Neural crest cell (in vitro differentiated cells): ENCODE data around the gene ZFP36L1. TPM values are rescaled to one million over a fixed set of nuclear protein-coding genes. Genes with fewer than 3 reads are reported as not detected.

Experiments used
- DNase-seq: peaks from one replicate; pipeline ENCODE4 v3.0.0; 2021; ENCODE audit warnings: low read depth, mixed read lengths, low spot score
- H3K27ac Mint-ChIP-seq: one replicate; pipeline ENCODE4 v1.8.0; 2021; ENCODE audit warnings: mild to moderate bottlenecking, mixed read lengths; ENCODE audit not compliant: unreplicated experiment
- H3K27me3 Mint-ChIP-seq: 2 replicates; pipeline ENCODE4 v1.8.0; 2021; ENCODE audit warnings: low read depth, mild to moderate bottlenecking, mixed read lengths
- H3K36me3 Mint-ChIP-seq: 2 replicates; pipeline ENCODE4 v1.8.0; 2021; ENCODE audit warnings: low read depth, mild to moderate bottlenecking, mixed read lengths
- H3K4me1 Mint-ChIP-seq: 2 replicates; pipeline ENCODE4 v1.8.0; 2021; ENCODE audit warnings: mixed read lengths
- H3K4me3 Mint-ChIP-seq: one replicate; pipeline ENCODE4 v1.8.0; 2021; ENCODE audit warnings: mild to moderate bottlenecking, mixed read lengths
- H3K9me3 Mint-ChIP-seq: 2 replicates; pipeline ENCODE4 v1.8.0; 2021; ENCODE audit warnings: mixed read lengths
- CTCF ChIP-seq: fragments of 200-600 bp; sonication (generic); conservative IDR thresholded peaks from 2 replicates; pipeline ENCODE4 v1.5.0; 2021; ENCODE audit warnings: antibody characterized with exemption, mild to moderate bottlenecking
- total RNA-seq: library from RNA; stranded (reverse); gene quantifications from 2 replicates; pipeline ENCODE4 v1.2.1, GENCODE V29; 2021

The ZFP36L1 gene
- total RNA-seq, 1 donor from 2014 or later: 289 TPM

- H3K4me3 Mint-ChIP-seq: no peak overlapping the region
- peaks cover 2% of the 10 kb centered on the region for H3K9me3 Mint-ChIP-seq
- H3K4me1 Mint-ChIP-seq: peaks cover 35% of the 10 kb centered on the region
- H3K36me3 Mint-ChIP-seq: no peaks in the 10 kb centered on the region
- no peaks in the 10 kb centered on the region for H3K27me3 Mint-ChIP-seq
- peak overlapping the region; percentile 12 for H3K27ac Mint-ChIP-seq
- DNase-seq: no peak
- no peak for TF ChIP-seq CTCF
These were observed 32.9 kb downstream of the ZFP36L1 start for GRCh38 chr14:68759937-68760336.

GRCh38 chr14:68759017-68759560, 33.8 kb downstream of the ZFP36L1 start:
- Mint-ChIP-seq H3K4me1 (peaks cover 35% of the 10 kb centered on the region), H3K4me3 (no peak overlapping the region), H3K27me3 (no peaks in the 10 kb centered on the region), H3K36me3 (no peaks in the 10 kb centered on the region), H3K27ac (no peak overlapping the region), H3K9me3 (peaks cover 2% of the 10 kb centered on the region)
- DNase-seq: no peak
- TF ChIP-seq CTCF: no peak

- peaks cover 2% of the 10 kb centered on the region for H3K9me3 Mint-ChIP-seq
- TF ChIP-seq CTCF: no peak
- no peak overlapping the region for H3K27ac Mint-ChIP-seq
- peaks cover 31% of the 10 kb centered on the region for H3K4me1 Mint-ChIP-seq
- no peaks in the 10 kb centered on the region for H3K36me3 Mint-ChIP-seq
- no peaks in the 10 kb centered on the region for H3K27me3 Mint-ChIP-seq
- H3K4me3 Mint-ChIP-seq: no peak overlapping the region
- no peak for DNase-seq
These were observed 34.6 kb downstream of the ZFP36L1 start for GRCh38 chr14:68758301-68758700.

- Mint-ChIP-seq H3K27ac (peak overlapping the region; percentile 27), H3K36me3 (no peaks in the 10 kb centered on the region), H3K27me3 (no peaks in the 10 kb centered on the region), H3K9me3 (peaks cover 2% of the 10 kb centered on the region), H3K4me3 (no peak overlapping the region), H3K4me1 (peaks cover 27% of the 10 kb centered on the region)
- DNase-seq: no peak
- no peak for TF ChIP-seq CTCF
These were observed 35.2 kb downstream of the ZFP36L1 start for GRCh38 chr14:68757618-68758081.

- H3K27me3 Mint-ChIP-seq: no peaks in the 10 kb centered on the region
- no peak overlapping the region for H3K27ac Mint-ChIP-seq
- H3K4me1 Mint-ChIP-seq: peaks cover 25% of the 10 kb centered on the region
- H3K4me3 Mint-ChIP-seq: no peak overlapping the region
- no peak for DNase-seq
- H3K9me3 Mint-ChIP-seq: peaks cover 2% of the 10 kb centered on the region
- TF ChIP-seq CTCF: no peak
- no peaks in the 10 kb centered on the region for H3K36me3 Mint-ChIP-seq
These were observed 36.1 kb downstream of the ZFP36L1 start for GRCh38 chr14:68756734-68757133.
